HepG2 (cell line): ENCODE data around the gene NHERF2. TPM values are rescaled to one million over a fixed set of nuclear protein-coding genes. Genes with fewer than 3 reads are reported as not detected.

Experiments used
- HCFC1 ChIP-seq: fragments of 150-350 bp; IDR thresholded peaks from 2 replicates; pipeline ENCODE4 v1.6.1; 2014; ENCODE audit warnings: low read depth, low read length
- JUND ChIP-seq: sonication (generic); formaldehyde crosslinking; IDR thresholded peaks from 2 replicates; pipeline ENCODE4 v1.8.0; 2022; ENCODE audit warnings: mild to moderate bottlenecking, missing genetic modification reagents
- KLF15 ChIP-seq: sonication (generic); formaldehyde crosslinking; IDR thresholded peaks from 2 replicates; pipeline ENCODE4 v1.8.1; 2023; ENCODE audit warnings: borderline replicate concordance, mild to moderate bottlenecking, inconsistent platforms, missing genetic modification reagents, mixed read lengths
- MEF2D ChIP-seq: sonication (generic); formaldehyde crosslinking; IDR thresholded peaks from 2 replicates; pipeline ENCODE4 v1.5.1; 2020; ENCODE audit warnings: mild to moderate bottlenecking, missing genetic modification reagents
- MXI1 ChIP-seq: IDR thresholded peaks from 3 replicates; pipeline ENCODE4 v1.6.1; 2012; ENCODE audit warnings: low read depth, low read length, inconsistent platforms, borderline replicate concordance
- NR2F1 ChIP-seq, 2 experiments: fragments of 450-650 bp in 1 of 2; formaldehyde crosslinking in 1 of 2; IDR thresholded peaks; 2 replicates each; pipeline versions ENCODE4 v1.5.0 to v1.6.1; 2016 to 2020; ENCODE audit warnings: mild to moderate bottlenecking in 1 of 2, missing compliant biosample characterization in 1 of 2, missing genetic modification reagents in 1 of 2, moderate library complexity in 1 of 2
- SIX1 ChIP-seq: sonication (generic); formaldehyde crosslinking; IDR thresholded peaks from 2 replicates; pipeline ENCODE4 v1.4.0; 2020; ENCODE audit warnings: missing genetic modification reagents, borderline replicate concordance
- SOX6 ChIP-seq, 2 experiments: fragments of 450-650 bp in 1 of 2; sonication (generic) in 1 of 2; formaldehyde crosslinking in 1 of 2; IDR thresholded peaks; 2 replicates each; pipeline versions ENCODE4 v1.4.0 to v1.6.1; 2017 to 2020; ENCODE audit warnings: antibody characterized with exemption in 1 of 2, mild to moderate bottlenecking in 1 of 2, missing genetic modification reagents in 1 of 2
- STAG1 ChIP-seq: sonication (generic); formaldehyde crosslinking; IDR thresholded peaks from 2 replicates; pipeline ENCODE4 v1.4.0; 2020; ENCODE audit warnings: missing genetic modification reagents
- TBX2 ChIP-seq: sonication (generic); formaldehyde crosslinking; IDR thresholded peaks from 2 replicates; pipeline ENCODE4 v1.5.0; 2020; ENCODE audit warnings: missing genetic modification reagents, mild to moderate bottlenecking, borderline replicate concordance
- ZBTB38 ChIP-seq: sonication (generic); formaldehyde crosslinking; IDR thresholded peaks from 2 replicates; pipeline ENCODE4 v1.5.1; 2020; ENCODE audit warnings: mild to moderate bottlenecking, missing genetic modification reagents
- ZNF33B ChIP-seq: sonication (generic); formaldehyde crosslinking; IDR thresholded peaks from 2 replicates; pipeline ENCODE4 v1.5.1; 2020; ENCODE audit warnings: mild to moderate bottlenecking, missing genetic modification reagents
- ZNF564 ChIP-seq: sonication (generic); formaldehyde crosslinking; IDR thresholded peaks from 2 replicates; pipeline ENCODE4 v1.8.1; 2023; ENCODE audit warnings: mild to moderate bottlenecking, missing genetic modification reagents
- ZNF616 ChIP-seq: sonication (generic); formaldehyde crosslinking; IDR thresholded peaks from 2 replicates; pipeline ENCODE4 v1.5.0; 2020; ENCODE audit warnings: low read depth, mild to moderate bottlenecking, missing genetic modification reagents
- ZNF891 ChIP-seq: sonication (generic); formaldehyde crosslinking; IDR thresholded peaks from 2 replicates; pipeline ENCODE4 v1.5.0; 2020; ENCODE audit warnings: mild to moderate bottlenecking, missing genetic modification reagents
- polyA plus RNA-seq, 8 experiments: library from polyadenylated mRNA; depleted of rRNA in 3 of 8; stranded (reverse) in 7 of 8; unstranded in 1 of 8; fragments of >200 nt; fragmentation: Illumina TruSeq in 4 of 8; extraction: Trizol in 4 of 8; gene quantifications; 2 replicates each; pipeline versions ENCODE4 v1.2.1 to v1.2.3, GENCODE V29; 2011 to 2016; ENCODE audit warnings: low read depth in 4 of 8, missing spikeins in 1 of 8, mixed read lengths in 1 of 8; ENCODE audit not compliant: insufficient read depth in 1 of 8
- total RNA-seq, 5 experiments: library from RNA; depleted of rRNA; stranded (reverse); fragments of >200 nt; fragmentation: Illumina TruSeq; extraction: Trizol; gene quantifications; 2 replicates each; pipeline ENCODE4 v1.2.3, GENCODE V29; 2016; ENCODE audit warnings: low read depth in 1 of 5
- TF ChIP-seq, protein P1 (sequence below): sonication (generic); formaldehyde crosslinking; IDR thresholded peaks from 2 replicates; pipeline ENCODE4 v1.5.0; 2020; ENCODE audit warnings: mild to moderate bottlenecking, missing genetic modification reagents, borderline replicate concordance
- TF ChIP-seq, protein P2 (sequence below): sonication (generic); formaldehyde crosslinking; IDR thresholded peaks from 2 replicates; pipeline ENCODE4 v1.9.0; 2021; ENCODE audit warnings: missing genetic modification reagents, borderline replicate concordance
- TF ChIP-seq, protein P3 (sequence below): IDR thresholded peaks from 2 replicates; pipeline ENCODE4 v1.6.1; 2012; ENCODE audit warnings: inconsistent platforms
- TF ChIP-seq, protein P4 (sequence below): sonication (generic); formaldehyde crosslinking; IDR thresholded peaks from 2 replicates; pipeline ENCODE4 v1.4.0; 2020; ENCODE audit warnings: missing genetic modification reagents, borderline replicate concordance

The NHERF2 gene
- total and polyA plus RNA-seq, 2 of the 13 experiments (the other 11 are each of a cell fraction or from before 2014, with no cell fraction given) = 23.7 to 39.3 TPM

DNA sequence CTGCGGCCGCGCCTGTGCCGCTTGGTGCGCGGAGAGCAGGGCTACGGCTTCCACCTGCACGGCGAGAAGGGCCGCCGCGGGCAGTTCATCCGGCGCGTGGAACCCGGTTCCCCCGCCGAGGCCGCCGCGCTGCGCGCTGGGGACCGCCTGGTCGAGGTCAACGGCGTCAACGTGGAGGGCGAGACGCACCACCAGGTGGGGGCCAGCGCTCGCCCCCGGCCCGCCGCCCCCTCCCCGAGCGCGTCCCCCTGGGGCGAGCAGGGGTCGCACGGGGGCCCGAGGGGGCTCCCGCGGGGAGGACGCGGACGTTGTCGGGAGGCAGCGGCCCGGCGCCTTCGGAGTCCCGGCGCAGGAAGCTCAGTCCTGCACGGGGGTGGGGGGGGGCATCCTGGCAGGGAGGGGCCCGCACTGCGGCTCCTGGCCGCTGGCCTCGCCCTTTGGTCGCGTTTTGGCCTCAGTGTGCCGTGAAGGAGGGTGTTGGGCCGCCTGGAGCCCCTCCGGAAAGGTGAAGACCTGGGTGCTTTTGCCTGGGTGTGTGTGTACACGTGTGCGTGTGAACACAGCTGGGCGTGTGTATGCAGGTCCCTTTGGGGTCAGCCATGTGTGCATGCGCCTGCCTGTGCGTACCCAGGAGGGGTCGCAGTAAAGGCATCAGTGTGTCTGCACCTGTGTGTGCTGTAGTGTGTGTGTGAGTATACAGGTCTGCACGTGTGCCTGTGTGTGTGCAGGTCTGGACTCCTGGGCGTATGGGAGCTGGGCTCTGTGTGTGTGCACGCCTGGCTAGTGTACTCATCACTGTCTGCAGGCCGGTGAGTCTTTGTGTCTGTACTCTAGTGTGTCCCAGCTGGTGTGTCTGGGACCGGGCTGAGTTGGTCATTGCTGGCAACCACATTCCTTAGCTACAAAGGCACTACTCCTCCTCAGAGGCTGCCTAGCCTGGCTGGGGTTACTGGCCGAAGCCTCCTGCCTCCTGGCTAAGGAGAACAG, 615 bp downstream of the NHERF2 start (continued):
- TF ChIP-seq, protein P1, sequence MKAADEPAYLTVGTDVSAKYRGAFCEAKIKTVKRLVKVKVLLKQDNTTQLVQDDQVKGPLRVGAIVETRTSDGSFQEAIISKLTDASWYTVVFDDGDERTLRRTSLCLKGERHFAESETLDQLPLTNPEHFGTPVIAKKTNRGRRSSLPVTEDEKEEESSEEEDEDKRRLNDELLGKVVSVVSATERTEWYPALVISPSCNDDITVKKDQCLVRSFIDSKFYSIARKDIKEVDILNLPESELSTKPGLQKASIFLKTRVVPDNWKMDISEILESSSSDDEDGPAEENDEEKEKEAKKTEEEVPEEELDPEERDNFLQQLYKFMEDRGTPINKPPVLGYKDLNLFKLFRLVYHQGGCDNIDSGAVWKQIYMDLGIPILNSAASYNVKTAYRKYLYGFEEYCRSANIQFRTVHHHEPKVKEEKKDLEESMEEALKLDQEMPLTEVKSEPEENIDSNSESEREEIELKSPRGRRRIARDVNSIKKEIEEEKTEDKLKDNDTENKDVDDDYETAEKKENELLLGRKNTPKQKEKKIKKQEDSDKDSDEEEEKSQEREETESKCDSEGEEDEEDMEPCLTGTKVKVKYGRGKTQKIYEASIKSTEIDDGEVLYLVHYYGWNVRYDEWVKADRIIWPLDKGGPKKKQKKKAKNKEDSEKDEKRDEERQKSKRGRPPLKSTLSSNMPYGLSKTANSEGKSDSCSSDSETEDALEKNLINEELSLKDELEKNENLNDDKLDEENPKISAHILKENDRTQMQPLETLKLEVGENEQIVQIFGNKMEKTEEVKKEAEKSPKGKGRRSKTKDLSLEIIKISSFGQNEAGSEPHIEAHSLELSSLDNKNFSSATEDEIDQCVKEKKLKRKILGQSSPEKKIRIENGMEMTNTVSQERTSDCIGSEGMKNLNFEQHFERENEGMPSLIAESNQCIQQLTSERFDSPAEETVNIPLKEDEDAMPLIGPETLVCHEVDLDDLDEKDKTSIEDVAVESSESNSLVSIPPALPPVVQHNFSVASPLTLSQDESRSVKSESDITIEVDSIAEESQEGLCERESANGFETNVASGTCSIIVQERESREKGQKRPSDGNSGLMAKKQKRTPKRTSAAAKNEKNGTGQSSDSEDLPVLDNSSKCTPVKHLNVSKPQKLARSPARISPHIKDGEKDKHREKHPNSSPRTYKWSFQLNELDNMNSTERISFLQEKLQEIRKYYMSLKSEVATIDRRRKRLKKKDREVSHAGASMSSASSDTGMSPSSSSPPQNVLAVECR = peak; percentile 69
- TF ChIP-seq, protein P2, sequence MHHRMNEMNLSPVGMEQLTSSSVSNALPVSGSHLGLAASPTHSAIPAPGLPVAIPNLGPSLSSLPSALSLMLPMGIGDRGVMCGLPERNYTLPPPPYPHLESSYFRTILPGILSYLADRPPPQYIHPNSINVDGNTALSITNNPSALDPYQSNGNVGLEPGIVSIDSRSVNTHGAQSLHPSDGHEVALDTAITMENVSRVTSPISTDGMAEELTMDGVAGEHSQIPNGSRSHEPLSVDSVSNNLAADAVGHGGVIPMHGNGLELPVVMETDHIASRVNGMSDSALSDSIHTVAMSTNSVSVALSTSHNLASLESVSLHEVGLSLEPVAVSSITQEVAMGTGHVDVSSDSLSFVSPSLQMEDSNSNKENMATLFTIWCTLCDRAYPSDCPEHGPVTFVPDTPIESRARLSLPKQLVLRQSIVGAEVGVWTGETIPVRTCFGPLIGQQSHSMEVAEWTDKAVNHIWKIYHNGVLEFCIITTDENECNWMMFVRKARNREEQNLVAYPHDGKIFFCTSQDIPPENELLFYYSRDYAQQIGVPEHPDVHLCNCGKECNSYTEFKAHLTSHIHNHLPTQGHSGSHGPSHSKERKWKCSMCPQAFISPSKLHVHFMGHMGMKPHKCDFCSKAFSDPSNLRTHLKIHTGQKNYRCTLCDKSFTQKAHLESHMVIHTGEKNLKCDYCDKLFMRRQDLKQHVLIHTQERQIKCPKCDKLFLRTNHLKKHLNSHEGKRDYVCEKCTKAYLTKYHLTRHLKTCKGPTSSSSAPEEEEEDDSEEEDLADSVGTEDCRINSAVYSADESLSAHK (CRISPR knock-in tag) = no peak
- TF ChIP-seq KLF15 = no peak
- peak; percentile 79; the same call in 2 of the 3 replicates for TF ChIP-seq MXI1
- TF ChIP-seq HCFC1 = no peak
- peak; percentile 43; the same call in 1 of the 2 replicates for TF ChIP-seq TBX2 (CRISPR knock-in tag)
- TF ChIP-seq, protein P3, sequence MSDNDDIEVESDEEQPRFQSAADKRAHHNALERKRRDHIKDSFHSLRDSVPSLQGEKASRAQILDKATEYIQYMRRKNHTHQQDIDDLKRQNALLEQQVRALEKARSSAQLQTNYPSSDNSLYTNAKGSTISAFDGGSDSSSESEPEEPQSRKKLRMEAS = peak; percentile 69
- 0 out of 2 replicates have a peak, but pooled peaks have one; percentile 57 for TF ChIP-seq ZNF616 (CRISPR knock-in tag)
- 0 out of 4 replicates have a peak, but pooled peaks of 1 of the 2 experiments have one; percentile 21 for TF ChIP-seq NR2F1 (CRISPR knock-in tag; IDR thresholded peaks at IDR 0.05)
- TF ChIP-seq ZNF564 (CRISPR knock-in tag) = no peak
- TF ChIP-seq MEF2D (CRISPR knock-in tag) = no peak
- peak; percentile 58 for TF ChIP-seq ZNF891 (CRISPR knock-in tag)
- TF ChIP-seq, protein P4, sequence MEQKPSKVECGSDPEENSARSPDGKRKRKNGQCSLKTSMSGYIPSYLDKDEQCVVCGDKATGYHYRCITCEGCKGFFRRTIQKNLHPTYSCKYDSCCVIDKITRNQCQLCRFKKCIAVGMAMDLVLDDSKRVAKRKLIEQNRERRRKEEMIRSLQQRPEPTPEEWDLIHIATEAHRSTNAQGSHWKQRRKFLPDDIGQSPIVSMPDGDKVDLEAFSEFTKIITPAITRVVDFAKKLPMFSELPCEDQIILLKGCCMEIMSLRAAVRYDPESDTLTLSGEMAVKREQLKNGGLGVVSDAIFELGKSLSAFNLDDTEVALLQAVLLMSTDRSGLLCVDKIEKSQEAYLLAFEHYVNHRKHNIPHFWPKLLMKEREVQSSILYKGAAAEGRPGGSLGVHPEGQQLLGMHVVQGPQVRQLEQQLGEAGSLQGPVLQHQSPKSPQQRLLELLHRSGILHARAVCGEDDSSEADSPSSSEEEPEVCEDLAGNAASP (CRISPR knock-in tag) = peak; percentile 17; the same call in 1 of the 2 replicates
- TF ChIP-seq JUND = peak; percentile 43; the same call in 1 of the 2 replicates
- TF ChIP-seq STAG1 (CRISPR knock-in tag) = peak; percentile 28; the same call in 1 of the 2 replicates
- no peak for TF ChIP-seq SIX1 (CRISPR knock-in tag)
- TF ChIP-seq ZNF33B (CRISPR knock-in tag) = no peak
- TF ChIP-seq ZBTB38 = no peak; the same call in 1 of the 2 replicates
- TF ChIP-seq SOX6 (IDR thresholded peaks at IDR 0.05) = no peak
- TF ChIP-seq SOX6 (CRISPR knock-in tag; IDR thresholded peaks at IDR 0.05) = no peak
